ENCODE measurements around the gene MIB2. TPM values are rescaled to one million over a fixed set of nuclear protein-coding genes. Genes with fewer than 3 reads are reported as not detected.
A peak's percentile ranks its signal among the peaks of the same experiment; 100 is the strongest.

Gene MIB2
- total RNA-seq, 1 experiment from 2014 or later = 38.7 TPM

DNA sequence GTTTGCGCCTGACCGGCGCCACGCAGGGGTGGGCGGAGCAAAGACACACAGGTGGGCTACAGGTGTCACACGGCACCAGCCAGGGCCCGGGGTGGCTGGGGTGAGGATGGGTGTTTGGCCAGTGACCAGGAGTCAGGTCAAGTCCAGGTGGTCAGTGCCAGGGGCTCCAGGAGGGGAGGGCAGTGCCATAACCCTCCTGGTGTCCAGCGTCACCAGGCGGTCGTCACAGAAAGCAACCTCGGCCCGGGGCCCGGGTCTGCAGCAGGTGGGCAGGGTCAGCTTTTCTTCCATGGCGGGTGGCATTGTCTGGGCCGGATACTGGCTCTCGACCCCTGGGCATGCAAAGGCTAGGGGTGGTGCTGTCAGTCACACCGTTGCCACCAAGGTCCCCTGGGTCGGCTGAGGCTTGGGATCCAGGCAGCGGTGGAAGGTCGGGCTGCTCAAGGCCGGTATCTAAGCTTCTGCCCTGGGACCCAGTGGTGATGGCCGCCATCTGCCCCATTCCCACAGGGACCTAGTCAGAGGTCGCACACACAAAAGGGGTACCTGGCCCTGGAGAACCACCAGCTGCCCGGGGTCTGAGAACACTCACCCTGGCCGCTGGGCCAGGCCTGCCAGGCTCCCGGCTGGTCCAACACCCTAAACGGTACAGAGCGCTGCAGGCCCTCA lies 17.1 kb upstream of the MIB2 start:
- H3K36me3 ChIP-seq (ENCODE audit: insufficient read depth, low read length, poor library complexity, severe bottlenecking) = no peaks in the 10 kb centered on the region
- H3K9me3 ChIP-seq (ENCODE audit: low read depth, low read length, poor library complexity, severe bottlenecking) = no peaks in the 10 kb centered on the region
- ChIA-PET CTCF (no interaction called here), POLR2A (ENCODE audit: low non-redundant PET) (no interaction called here)
- H3K4me1 ChIP-seq (ENCODE audit: insufficient read depth, low read length, poor library complexity, severe bottlenecking) = no peaks in the 10 kb centered on the region
- DNase-seq (ENCODE audit: low spot score) = no peak
- TF ChIP-seq EZH2 (IDR thresholded peaks at IDR 0.05; ENCODE audit: borderline replicate concordance, low read depth, low read length, poor library complexity, severe bottlenecking) = no peak
- TF ChIP-seq, protein P1, sequence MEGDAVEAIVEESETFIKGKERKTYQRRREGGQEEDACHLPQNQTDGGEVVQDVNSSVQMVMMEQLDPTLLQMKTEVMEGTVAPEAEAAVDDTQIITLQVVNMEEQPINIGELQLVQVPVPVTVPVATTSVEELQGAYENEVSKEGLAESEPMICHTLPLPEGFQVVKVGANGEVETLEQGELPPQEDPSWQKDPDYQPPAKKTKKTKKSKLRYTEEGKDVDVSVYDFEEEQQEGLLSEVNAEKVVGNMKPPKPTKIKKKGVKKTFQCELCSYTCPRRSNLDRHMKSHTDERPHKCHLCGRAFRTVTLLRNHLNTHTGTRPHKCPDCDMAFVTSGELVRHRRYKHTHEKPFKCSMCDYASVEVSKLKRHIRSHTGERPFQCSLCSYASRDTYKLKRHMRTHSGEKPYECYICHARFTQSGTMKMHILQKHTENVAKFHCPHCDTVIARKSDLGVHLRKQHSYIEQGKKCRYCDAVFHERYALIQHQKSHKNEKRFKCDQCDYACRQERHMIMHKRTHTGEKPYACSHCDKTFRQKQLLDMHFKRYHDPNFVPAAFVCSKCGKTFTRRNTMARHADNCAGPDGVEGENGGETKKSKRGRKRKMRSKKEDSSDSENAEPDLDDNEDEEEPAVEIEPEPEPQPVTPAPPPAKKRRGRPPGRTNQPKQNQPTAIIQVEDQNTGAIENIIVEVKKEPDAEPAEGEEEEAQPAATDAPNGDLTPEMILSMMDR (conservative IDR thresholded peaks at IDR 0.05; ENCODE audit: low read depth, low read length) = no peak
- intact Hi-C loops (cut with micrococcal nuclease; ENCODE audit: unreplicated experiment) = no loop called here
- no peak overlapping the region for H3K27ac ChIP-seq (ENCODE audit: low read depth, low read length, poor library complexity, severe bottlenecking)
- H3K4me3 ChIP-seq (ENCODE audit: low read depth, low read length, poor library complexity, severe bottlenecking) = no peak overlapping the region
- no TSS peak for BruUV-seq (replicated peaks)
- H3K27me3 ChIP-seq (replicated peaks; ENCODE audit: insufficient read depth, low read depth, low read length, poor library complexity) = no peaks in the 10 kb centered on the region

DNA sequence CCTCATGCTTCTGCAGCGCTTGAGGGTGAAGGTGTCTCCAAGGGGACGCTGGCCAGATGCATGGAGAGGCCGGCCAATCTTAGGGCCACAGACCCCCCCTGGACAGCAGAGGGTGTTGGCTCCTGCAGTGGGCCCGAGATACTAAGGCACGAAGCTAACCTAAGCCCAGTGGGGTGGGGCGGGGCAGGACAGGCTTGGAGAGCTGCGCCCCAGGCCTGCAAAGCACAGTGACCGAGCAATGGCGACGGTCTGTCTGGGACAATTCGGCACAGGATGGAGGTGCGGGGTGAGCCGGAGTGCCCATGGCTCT lies 16.6 kb upstream of the MIB2 start:
- POLR2A ChIA-PET (ENCODE audit: low non-redundant PET) = no interaction called here
- no peak overlapping the region for H3K4me3 ChIP-seq (ENCODE audit: low read depth, low read length, poor library complexity, severe bottlenecking)
- no peaks in the 10 kb centered on the region for H3K9me3 ChIP-seq (ENCODE audit: low read depth, low read length, poor library complexity, severe bottlenecking)
- CTCF ChIA-PET = no interaction called here
- intact Hi-C loops (cut with micrococcal nuclease; ENCODE audit: unreplicated experiment) = no loop called here
- no peaks in the 10 kb centered on the region for H3K36me3 ChIP-seq (ENCODE audit: insufficient read depth, low read length, poor library complexity, severe bottlenecking)
- BruUV-seq (replicated peaks) = no TSS peak
- no peak overlapping the region for H3K27ac ChIP-seq (ENCODE audit: low read depth, low read length, poor library complexity, severe bottlenecking)
- H3K27me3 ChIP-seq (replicated peaks; ENCODE audit: insufficient read depth, low read depth, low read length, poor library complexity) = no peaks in the 10 kb centered on the region
- no peak for DNase-seq (ENCODE audit: low spot score)
- H3K4me1 ChIP-seq (ENCODE audit: insufficient read depth, low read length, poor library complexity, severe bottlenecking) = no peaks in the 10 kb centered on the region
- TF ChIP-seq, protein P1 (conservative IDR thresholded peaks at IDR 0.05; ENCODE audit: low read depth, low read length) = no peak
- TF ChIP-seq EZH2 (IDR thresholded peaks at IDR 0.05; ENCODE audit: borderline replicate concordance, low read depth, low read length, poor library complexity, severe bottlenecking) = no peak

DNA sequence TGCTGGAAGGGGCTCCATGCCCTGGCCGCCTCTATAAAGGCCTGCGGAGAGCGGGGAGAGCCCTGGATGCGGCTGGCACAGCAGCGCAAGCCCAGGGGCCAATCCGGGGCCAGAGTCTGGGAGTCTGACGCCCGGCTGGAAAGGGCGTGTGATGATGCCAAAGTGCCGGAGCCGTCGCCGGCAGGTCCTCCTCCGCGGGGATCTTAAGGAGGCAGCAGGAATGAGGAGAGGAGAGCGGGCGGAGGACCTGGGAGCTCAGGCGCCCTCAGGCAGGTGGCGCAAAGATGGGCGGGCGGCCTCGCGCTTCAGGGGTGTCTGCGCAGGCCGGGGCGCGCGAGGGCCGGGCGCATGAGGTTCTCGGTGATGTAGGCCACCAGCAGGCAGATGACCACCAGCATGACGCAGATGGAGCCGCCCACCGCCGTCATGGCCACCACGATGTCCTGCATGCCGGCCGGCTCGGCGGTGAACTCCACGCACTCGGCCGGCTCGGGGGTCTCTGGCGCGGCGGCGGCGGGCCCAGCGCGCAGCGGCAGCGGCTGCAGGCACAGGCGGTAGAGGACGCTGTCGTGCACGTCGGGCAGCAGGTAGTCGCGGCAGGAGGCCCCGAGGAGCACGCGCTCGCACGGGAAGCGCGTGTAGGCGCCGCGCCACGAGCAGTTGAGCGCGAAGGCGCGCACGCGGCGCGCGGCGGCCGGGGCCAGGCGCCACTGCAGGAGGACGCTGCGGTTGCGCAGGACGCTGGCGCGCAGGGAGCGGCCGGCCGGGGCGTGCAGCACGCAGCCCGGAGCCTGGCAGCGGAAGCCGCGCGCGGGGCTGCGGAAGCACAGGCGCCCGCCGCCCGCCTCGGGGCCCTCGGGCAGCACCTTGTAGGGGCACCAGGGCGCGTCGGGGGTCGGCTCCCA lies 16.0 kb upstream of the MIB2 start:
- Histone ChIP-seq H3K27ac (ENCODE audit: low read depth, low read length, poor library complexity, severe bottlenecking) (no peak overlapping the region), H3K4me3 (ENCODE audit: low read depth, low read length, poor library complexity, severe bottlenecking) (peak overlapping the region; percentile 15), H3K4me1 (ENCODE audit: insufficient read depth, low read length, poor library complexity, severe bottlenecking) (no peaks in the 10 kb centered on the region), H3K9me3 (ENCODE audit: low read depth, low read length, poor library complexity, severe bottlenecking) (no peaks in the 10 kb centered on the region), H3K27me3 (replicated peaks; ENCODE audit: insufficient read depth, low read depth, low read length, poor library complexity) (no peaks in the 10 kb centered on the region), H3K36me3 (ENCODE audit: insufficient read depth, low read length, poor library complexity, severe bottlenecking) (no peaks in the 10 kb centered on the region)
- BruUV-seq (replicated peaks) = no TSS peak
- CTCF ChIA-PET = no interaction called here
- DNase-seq (ENCODE audit: low spot score) = peak; percentile 63
- POLR2A ChIA-PET (ENCODE audit: low non-redundant PET) = no interaction called here
- intact Hi-C loops (cut with micrococcal nuclease; ENCODE audit: unreplicated experiment) = no loop called here
- no peak for TF ChIP-seq EZH2 (IDR thresholded peaks at IDR 0.05; ENCODE audit: borderline replicate concordance, low read depth, low read length, poor library complexity, severe bottlenecking)
